ENCODE data around the gene CLDN5.

The CLDN5 gene

GRCh38 chr22:19504900-19505734, 19.1 kb downstream of the CLDN5 start:
- DNase-seq (ENCODE audit: low read depth in 2 of 2) = no peak

GRCh38 chr22:19503869-19504268, 20.3 kb downstream of the CLDN5 start:
- DNase-seq (ENCODE audit: low read depth in 2 of 2) = no peak

GRCh38 chr22:19503367-19503766, 20.8 kb downstream of the CLDN5 start:
- DNase-seq (ENCODE audit: low read depth in 2 of 2) = no peak

- no peak for DNase-seq (ENCODE audit: low read depth in 2 of 2)
Measured at GRCh38 chr22:19501897-19502447, 22.2 kb downstream of the CLDN5 start.

DNA sequence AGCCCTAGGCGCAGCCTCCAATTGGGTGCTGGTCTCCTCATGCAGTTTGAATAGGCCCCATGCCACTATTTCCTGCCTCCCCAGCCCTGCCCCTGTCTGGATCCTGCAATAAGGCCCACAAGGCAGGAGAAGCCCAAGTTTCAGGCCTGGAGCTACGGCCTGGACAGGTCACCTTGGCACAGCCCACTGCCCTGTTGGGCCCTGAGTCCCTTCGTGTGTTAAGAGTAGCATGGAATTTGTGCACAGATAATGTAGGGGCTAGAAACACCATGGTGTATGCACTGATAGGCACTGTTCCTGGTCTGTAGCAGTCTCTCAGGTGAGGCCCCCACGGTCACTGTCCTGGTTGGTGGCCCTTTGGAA, 24.3 kb downstream of the CLDN5 start:
- no peak for DNase-seq (ENCODE audit: low read depth in 2 of 2)

DNA sequence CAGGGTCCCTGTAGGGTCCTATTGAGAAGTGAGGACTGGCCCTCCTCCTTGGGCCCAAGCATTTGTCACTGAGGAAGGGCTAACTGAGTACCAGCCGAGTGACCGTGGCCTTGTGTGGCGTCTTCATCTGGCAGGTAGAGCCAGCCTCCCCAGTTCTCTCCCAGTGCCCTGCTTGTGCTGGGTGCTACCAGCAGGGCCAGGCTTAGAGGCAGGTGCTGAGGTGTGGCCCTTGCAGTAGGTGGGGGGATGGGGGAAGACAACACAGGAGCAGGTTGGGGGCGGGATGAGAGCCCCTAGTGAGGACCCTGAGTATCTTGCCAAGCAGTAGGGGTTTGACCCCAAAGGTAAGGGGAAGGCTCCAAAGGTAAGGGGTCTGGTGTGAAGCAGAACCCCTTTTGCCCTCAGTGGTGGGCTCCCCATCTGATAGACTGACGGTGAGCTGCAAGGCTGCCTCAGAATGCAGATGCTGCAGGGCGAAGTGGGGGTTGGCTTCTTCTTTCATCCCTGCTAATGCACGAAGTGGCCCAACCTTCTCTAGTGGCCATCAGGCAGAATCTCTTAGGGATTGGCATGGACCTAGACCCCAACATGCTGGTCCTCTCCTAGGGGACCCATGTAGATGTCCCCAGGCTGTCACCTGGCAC, 24.9 kb downstream of the CLDN5 start:
- no peak for DNase-seq (ENCODE audit: low read depth in 2 of 2)

DNA sequence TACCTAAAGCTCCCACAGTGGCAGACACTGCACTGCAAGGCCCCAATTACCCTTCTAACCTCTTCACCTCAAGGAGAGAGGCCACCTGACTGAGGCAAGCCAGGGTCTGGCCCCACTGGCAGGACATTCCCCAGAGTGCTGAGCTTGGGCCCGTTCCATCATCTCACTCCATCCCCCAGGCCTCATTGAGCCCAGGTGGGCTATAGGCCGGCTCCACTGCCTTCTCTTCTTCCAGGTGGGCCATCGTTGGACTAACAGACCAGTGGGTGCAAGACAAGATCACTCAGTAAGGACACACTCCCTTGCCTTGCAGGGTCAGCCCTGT, 25.4 kb downstream of the CLDN5 start:
- DNase-seq (ENCODE audit: low read depth in 2 of 2) = no peak

- no peak for DNase-seq (ENCODE audit: low read depth in 2 of 2)
Measured at GRCh38 chr22:19498154-19498865, 25.9 kb downstream of the CLDN5 start.

DNA sequence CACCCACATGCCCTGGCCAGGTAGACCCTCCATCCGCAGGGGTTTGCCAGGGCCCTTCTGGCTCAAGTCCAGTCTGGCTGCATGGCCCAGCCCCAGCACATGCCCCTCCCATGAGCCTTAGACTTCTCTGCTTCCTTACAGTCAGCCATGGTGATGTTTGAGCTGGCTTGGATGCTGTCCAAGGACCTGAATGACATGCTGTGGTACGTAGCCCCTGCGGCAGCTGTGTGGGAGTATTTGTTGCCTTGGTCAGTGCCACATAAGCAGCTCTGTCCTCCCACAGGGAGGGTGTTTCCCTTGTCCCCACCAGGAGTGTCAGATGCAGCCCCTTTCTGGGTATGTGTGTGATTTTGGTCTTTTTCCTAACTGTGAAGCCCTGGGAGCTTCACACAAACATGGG, 27.0 kb downstream of the CLDN5 start:
- DNase-seq (ENCODE audit: low read depth in 2 of 2) = no peak

DNA sequence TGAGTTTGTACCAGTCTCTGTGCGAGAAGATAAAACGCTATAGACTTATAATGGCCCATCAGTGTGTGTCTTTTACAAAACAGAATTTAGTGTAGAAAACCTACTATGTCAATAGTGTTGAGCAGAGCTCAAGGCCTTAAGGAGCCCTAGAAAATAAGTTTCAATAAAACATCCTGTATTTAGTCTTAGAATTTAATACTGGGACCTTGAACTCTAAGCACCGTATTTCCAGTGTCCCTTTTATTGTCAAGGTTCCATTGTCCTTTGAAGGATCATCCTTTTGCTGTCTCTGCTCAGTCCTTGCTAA, 27.9 kb downstream of the CLDN5 start:
- DNase-seq (ENCODE audit: low read depth in 2 of 2) = no peak

DNA sequence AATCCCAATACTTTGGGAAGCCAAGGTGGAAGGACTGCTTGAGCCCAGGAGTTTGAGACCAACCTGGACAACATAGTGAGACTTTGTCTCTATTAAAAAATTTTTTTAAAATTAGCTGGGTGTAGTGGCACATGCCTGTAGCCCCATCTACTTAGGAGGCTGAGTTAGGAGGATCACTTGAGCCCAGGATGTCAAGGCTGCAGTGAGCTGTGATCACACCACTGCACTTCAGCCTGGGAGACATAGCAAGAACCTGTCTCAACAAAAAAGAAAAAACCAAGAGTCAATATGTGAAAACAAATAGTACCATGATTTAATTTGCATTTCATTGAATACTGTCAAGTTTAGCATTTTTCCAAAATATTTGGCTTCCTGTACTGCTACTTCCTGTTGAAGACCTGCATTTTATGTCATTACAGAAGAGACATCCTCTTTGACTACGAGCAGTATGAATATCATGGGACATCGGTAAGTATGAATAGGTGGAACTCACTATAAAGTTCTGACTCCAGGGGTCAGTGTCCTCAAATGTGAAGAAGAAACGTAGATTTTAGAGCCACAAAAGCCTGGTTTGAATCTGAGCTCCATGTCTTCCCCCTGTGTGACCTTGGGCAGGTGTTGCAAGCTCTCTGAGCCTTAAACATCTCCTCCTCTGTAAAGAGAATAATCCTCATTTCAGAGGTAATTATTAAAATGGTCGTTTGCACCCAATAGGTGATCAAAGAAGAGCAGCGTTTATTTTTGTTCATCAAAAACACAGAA, 28.5 kb downstream of the CLDN5 start:
- no peak for DNase-seq (ENCODE audit: low read depth in 2 of 2)

- no peak for DNase-seq (ENCODE audit: low read depth in 2 of 2)
Measured at GRCh38 chr22:19494676-19495173, 29.5 kb downstream of the CLDN5 start.

DNA sequence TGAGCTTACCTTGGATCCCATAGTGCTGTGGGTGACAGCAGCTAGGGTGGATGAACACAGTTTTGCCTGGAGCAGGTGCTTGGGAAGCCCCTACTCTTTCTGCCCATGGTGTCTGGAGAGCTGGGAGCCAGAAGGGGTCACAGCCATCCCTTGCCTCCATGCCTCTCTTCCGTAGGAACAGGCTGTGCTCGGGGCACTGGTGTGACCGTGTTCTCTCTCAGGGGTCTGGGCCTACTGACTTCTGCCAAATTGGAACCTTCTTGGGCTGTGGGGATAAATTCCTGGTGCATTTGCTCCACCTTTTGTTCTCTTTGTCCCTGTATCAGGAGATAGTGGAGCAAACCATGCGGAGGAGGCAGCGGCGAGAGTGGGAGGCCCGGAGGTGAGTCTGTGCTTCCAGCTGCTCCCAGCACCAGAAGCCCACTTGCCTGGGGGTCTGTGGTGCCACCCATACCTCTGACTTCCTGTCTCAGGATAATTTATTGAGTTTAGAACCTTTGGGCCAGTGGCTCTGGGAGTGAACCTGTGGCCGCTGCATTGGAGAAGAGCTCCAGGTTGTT, 30.1 kb downstream of the CLDN5 start:
- no peak for DNase-seq (ENCODE audit: low read depth in 2 of 2)

DNA sequence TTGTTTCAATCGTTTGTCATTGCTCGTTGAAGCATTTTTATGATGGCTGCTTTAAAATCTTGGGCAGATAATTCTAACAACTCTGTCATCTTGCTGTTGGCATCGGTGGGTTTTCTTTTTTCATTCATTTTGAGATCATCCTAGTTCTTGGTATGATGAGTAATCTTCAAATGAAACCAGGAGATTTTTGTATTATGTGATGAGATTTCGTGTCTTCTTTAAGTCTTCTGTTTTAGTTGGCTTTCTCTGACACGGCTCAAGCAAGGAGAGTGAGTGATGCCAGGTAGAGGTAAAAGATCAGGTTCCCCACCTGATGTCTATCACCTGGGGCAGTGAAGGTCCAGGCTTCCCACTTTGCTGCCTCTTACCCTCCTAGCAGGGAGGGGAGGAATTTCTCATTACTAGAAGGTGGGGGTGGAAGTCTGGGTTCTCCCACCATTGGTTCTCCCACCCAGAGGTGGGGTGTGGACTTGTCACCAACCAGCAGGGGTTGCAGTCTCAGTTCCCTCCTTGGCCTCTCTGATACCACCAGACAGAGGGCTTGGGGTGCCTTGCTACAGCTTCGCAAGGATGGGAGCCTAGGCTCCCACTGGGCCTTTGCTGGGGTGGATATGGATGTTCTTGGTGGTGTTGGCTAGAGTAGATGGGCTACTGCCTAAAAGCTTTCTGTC, 31.6 kb downstream of the CLDN5 start:
- DNase-seq (ENCODE audit: low read depth in 2 of 2) = no peak

- DNase-seq (ENCODE audit: low read depth in 2 of 2) = no peak
Measured at GRCh38 chr22:19490628-19491230, 33.5 kb downstream of the CLDN5 start.

GRCh38 chr22:19488884-19489843, 35.0 kb downstream of the CLDN5 start:
- DNase-seq (ENCODE audit: low read depth in 2 of 2) = no peak

DNA sequence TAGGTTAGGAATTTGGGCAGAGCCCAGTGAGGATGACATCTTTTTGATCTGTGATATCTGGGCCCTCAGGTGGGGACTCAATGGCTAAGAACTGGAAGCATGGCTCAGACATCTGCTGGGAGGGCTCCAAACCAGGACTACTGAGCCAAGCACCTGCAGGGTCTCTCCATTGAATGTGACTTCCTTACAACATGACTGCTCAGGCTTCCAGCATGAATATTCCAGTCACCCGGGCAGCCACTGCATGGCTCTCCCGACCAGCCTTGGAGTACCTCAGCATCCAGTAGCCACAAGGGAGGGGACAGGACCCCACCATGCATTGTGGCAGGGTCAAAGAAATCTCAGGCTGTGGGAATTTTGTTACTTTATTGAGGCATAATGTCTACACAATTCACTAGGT, 35.9 kb downstream of the CLDN5 start:
- no peak for DNase-seq (ENCODE audit: low read depth in 2 of 2)

DNA sequence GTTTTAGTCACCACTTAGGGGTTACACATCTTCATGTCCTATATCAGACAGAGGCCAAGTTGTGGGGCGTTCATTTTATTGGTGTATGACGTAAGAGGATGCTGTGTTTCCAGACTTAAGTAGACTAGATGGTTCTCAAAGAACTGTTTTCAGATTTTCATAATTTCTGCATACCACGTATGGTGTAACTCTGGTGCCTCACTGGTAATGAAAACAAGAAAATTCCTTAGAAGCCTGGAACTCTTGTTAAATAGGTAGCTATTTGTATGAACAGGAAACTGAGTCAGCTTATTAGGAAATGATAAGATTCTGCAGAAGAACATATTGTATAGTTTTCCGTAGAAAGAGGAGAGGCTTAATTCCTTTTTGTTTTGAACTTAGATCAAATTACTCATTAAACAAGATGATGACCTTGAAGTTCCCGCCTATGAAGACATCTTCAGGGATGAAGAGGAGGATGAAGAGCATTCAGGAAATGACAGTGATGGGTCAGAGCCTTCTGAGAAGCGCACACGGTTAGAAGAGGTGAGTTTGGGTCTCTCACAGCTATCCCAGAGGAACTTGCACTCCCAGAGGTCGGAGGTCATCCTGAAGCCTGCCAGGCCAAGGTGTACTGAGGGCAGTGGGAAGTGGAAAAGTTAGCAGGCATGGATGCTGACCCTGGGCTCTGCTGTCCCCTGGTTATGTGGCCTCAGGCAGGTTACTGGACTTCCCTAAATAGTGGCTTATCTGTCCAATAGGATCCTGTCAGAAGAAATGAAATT, 40.5 kb downstream of the CLDN5 start:
- DNase-seq (ENCODE audit: low read depth in 2 of 2) = no peak

DNA sequence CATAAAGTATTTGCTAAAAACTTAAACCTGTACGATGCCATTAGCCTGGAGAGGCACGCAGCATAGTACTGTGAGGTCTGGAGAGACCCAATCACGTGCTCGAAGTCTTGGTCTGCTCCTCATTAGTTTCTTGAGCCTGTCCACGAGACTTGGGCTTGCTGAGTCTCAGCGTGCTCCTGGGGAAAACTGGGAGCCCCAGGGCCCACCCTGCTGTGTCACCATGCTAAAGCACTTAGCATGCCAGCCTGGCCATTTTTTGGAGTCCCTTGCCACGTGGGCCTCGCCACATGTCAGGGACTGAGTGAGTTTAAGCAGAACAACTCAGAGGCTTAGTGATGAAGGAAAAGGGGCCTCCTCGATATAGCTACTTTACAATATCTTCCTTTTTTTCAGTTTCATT, 41.9 kb downstream of the CLDN5 start:
- no peak for DNase-seq (ENCODE audit: low read depth in 2 of 2)
